ENCODE data around the gene FGFR3.

FGFR3 gene

GRCh38 chr4:1802720-1803522 is 9.8 kb downstream of the FGFR3 start:
- no peak for DNase-seq (ENCODE audit: low spot score)

DNA sequence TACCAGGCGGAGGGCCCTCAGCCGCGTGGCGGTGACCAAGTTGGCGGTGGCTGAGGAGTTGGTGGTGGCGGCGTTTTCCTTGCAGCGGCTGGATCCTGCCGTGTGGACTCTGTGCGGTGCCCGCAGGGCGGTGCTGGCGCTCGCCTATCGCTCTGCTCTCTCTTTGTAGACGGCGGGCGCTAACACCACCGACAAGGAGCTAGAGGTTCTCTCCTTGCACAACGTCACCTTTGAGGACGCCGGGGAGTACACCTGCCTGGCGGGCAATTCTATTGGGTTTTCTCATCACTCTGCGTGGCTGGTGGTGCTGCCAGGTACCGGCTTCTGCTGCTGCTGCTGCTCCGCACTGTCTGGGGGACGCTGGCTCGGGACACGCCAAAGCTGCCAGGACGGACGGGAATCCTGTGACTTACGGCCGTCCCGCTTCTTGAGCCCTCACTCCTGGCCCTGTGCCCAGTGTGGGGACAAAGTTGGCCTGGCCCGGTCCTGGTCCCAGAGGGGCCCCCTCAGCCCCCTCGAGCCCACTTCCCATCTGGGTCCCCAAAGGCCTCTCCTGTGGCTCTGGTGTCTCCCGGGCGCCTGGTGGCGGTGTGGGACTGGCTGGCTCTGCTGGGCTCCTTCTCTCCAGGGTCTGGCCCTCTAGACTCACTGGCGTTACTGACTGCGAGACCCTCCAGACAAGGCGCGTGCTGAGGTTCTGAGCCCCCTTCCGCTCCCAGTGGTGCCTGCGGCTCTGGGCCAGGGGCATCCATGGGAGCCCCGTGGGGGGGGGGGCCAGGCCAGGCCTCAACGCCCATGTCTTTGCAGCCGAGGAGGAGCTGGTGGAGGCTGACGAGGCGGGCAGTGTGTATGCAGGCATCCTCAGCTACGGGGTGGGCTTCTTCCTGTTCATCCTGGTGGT is 10.7 kb downstream of the FGFR3 start:
- no peak for DNase-seq (ENCODE audit: low spot score)

DNA sequence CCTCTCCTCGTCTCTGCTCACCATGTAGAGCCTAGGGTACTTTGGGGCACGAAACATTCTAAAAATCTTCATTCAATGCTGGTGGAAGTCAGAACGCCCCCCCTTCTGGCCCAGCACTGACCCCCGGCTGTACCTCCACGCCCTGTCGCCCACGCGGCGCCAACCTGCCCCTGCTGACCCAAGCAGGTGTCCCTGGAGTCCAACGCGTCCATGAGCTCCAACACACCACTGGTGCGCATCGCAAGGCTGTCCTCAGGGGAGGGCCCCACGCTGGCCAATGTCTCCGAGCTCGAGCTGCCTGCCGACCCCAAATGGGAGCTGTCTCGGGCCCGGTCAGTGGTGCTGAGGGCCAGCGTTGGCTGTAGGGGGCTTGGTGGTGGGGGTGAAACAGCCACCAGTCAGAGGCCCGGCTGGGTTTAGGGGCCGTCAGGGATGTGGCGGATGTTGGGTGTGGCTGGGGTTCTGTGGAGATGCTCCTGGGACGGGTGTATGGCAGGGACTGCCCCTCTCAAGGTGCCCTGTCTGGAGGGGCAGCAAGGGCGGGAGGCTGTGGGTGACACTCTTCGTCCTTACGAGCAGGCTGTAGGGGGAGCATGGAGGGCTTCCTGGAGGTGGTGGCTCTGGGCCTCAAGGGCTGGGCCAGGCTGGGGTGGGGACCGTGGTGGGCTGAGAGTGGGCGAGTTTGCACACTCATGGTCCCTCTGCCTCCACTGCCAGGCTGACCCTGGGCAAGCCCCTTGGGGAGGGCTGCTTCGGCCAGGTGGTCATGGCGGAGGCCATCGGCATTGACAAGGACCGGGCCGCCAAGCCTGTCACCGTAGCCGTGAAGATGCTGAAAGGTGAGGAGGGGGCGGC is 11.8 kb downstream of the FGFR3 start:
- DNase-seq (ENCODE audit: low spot score), result no peak

- DNase-seq (ENCODE audit: low spot score), result no peak
Measured at GRCh38 chr4:1805493-1806222, 12.6 kb downstream of the FGFR3 start.

DNA sequence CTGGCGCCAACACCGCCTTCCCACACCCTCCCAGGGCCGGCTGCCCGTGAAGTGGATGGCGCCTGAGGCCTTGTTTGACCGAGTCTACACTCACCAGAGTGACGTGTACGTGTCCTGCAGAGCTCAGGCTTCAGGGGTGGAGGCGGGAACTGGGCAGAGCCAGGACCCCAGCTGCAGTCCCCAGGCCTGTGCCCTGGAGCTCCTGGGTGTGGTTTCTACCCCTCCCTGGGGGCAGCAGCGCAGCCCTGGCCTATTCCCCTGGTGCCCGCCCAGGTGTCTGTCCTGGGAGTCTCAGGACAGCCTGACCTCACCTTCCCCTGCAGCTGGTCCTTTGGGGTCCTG is 13.1 kb downstream of the FGFR3 start:
- DNase-seq (ENCODE audit: low spot score), result no peak

GRCh38 chr4:1806596-1807331 is 13.7 kb downstream of the FGFR3 start:
- DNase-seq (ENCODE audit: low spot score), result no peak

DNA sequence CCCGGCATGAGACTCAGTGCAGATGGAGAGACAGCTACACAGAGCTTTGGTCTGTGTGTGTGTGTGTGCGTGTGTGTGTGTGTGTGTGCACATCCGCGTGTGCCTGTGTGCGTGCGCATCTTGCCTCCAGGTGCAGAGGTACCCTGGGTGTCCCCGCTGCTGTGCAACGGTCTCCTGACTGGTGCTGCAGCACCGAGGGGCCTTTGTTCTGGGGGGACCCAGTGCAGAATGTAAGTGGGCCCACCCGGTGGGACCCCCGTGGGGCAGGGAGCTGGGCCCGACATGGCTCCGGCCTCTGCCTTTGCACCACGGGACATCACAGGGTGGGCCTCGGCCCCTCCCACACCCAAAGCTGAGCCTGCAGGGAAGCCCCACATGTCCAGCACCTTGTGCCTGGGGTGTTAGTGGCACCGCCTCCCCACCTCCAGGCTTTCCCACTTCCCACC is 14.3 kb downstream of the FGFR3 start:
- no peak for DNase-seq (ENCODE audit: low spot score)

DNA sequence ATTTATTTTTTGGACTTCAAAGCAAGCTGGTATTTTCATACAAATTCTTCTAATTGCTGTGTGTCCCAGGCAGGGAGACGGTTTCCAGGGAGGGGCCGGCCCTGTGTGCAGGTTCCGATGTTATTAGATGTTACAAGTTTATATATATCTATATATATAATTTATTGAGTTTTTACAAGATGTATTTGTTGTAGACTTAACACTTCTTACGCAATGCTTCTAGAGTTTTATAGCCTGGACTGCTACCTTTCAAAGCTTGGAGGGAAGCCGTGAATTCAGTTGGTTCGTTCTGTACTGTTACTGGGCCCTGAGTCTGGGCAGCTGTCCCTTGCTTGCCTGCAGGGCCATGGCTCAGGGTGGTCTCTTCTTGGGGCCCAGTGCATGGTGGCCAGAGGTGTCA is 15.3 kb downstream of the FGFR3 start:
- no peak for DNase-seq (ENCODE audit: low spot score)

DNA sequence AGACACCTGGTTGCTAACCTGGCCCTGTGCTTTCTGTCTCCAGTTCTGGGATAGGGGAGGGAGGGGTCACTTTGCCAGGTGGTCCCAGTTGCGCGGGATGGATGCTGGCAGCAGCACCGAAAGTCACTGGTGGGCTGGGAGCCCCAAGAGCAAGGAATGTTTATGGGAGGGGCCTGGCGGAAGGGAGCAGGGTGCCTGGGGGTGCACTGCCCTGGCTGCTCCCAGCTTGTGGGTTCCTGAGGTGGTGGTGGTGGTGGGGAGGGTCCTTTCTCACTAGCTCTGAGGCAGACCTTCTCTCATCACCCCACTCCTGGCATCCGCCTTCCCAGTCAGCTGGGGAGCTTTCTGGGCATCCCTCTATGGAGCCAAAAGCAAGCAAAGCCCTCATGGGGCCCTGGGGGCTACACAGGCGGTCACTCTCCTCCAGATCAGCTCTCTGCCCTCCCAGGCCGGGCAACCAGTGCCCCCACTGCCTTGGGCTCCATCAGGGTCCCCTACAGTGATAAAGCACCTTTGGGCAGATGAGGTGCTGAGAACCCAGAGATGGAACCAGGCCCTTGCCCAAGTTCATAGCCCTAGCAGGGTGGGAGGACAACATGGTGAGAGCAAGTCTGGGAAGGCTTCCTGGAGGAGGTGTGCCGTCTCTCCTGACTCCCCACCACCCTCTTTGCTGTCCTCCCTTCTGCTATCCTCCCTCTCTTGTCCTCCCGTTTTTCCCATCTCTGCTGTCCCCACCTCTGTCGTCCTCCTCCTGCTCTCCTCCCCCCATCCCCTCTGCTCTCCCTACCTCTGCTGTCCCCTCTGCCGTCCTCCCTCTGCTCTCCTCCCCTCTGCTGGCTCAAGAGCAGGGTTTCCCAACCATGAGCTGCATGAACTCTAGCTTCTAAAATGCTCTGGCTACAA is 16.0 kb downstream of the FGFR3 start:
- no peak for DNase-seq (ENCODE audit: low spot score)

GRCh38 chr4:1809754-1810502 is 16.8 kb downstream of the FGFR3 start:
- DNase-seq (ENCODE audit: low spot score), result peak; percentile 88

DNA sequence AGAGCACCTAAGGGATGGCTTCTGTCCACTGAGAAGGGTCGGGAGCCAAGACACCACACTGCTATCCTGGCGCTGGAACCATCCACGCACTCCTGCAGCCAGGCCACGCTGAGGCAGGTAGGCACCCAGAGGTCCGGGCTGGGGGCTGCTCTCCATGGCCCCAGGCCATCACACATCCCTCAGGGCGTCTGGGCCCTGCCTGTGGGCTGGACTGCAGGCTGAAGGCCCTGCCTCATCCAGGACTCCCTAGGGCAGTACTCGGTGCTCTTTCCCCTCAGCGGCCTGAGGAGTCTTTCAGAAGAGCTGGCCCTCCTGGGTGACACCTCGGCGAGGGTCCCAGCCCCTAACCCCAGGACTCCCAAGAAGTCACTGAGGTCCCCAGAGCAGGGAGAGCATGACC is 17.7 kb downstream of the FGFR3 start:
- DNase-seq (ENCODE audit: low spot score), result no peak

DNA sequence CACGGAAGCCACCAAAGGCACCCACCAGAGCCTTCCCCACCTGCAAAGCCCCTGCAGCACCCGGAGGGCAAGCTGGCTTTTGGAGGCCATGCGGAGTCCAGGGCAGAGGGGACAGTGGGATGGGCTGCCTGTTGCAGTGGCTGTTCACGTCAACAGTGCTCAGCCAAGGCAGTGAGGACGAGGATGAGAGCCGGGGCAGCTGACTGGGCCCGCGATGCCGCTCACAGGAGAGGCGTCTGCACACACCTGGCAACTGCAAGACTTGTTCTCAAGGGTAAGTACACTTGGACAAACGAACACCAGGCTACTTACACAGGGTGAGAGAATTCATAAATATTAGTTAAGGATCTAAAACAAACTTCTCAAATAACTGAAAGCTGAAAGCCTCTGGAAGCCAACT is 19.6 kb downstream of the FGFR3 start:
- DNase-seq (ENCODE audit: low spot score), result no peak

DNA sequence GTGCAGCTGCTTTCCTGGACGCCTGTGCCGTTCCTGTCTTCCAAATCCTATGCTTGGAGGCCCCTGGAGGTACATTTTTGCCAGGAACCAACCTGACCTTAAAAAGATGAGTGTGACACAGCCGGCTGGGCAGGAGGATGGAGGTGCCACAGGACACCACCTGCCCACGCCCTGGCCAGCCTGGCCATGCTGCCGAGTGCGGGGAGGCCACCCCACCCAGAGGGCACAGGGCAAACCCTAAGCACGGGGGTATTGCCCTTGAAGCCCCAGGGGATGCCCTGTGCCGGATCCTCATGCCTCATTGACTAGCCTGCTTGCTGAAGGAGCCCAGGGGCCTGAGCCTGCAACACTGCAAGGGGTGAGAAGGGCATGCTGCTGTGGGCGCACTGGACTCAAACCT is 20.1 kb downstream of the FGFR3 start:
- no peak for DNase-seq (ENCODE audit: low spot score)

DNA sequence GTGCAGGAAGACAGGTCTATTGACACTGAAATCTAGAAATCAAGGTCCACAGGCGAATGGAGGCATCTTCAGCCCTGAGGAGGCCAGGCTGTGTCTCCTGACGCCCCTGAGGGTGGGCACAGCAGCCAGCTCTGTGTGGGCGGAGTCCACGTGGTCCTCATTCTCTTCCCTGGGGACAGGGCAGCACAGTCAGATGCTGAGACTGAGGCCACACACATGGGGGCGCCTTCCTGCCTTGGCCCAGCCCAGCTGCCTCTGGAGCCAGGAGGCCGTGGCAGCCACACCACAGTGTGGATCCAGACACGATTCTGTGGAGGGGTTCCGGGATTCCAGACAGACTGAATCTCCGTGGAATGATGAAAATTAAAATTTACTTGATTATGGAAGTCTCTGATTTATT is 20.8 kb downstream of the FGFR3 start:
- DNase-seq (ENCODE audit: low spot score), result no peak

- no peak for DNase-seq (ENCODE audit: low spot score)
Measured at GRCh38 chr4:1814453-1814852, 21.4 kb downstream of the FGFR3 start.

DNA sequence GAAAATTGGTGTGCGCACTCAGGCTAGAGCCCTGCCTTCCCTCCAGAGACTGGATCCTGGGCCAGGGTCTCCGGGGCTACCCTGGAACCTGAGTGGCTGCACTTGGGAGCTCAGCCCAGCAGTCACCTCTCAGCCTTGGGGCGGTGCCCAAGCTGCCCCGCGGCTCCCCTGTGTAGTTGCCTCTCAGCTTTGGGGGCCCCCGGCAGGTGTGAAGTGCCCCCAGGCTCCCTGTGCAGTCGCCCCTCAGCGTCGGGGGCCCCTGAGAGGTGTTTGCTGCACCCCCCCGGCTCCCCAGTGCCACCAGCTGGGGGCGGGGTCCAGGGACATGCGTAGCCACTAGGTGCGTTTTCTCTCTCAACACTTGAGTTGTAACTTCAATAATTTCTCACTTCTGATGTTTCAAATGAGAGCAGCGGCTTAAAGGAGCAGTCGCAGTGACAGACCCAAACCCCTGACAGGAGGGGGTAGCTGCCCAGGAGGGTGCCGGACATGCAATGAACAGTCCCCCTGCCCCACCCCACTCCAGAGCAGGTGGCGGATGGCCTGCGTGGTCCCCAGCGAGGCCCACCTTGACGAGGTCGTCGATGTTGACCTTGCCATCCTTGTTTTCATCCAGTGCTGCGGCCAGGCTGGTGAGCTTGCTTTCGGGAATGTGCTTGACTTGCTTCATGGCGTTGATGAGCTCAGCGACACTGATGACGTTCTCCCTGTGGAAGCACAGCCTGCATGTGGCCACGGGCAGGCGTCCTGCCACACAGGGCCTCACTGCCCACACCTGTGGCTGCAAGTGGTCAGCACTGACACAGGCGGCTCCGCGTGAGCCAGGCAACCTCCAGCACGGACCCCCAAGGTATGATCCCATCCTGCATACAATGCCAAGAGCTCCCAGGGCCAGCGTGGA is 22.3 kb downstream of the FGFR3 start:
- no peak for DNase-seq (ENCODE audit: low spot score)

DNA sequence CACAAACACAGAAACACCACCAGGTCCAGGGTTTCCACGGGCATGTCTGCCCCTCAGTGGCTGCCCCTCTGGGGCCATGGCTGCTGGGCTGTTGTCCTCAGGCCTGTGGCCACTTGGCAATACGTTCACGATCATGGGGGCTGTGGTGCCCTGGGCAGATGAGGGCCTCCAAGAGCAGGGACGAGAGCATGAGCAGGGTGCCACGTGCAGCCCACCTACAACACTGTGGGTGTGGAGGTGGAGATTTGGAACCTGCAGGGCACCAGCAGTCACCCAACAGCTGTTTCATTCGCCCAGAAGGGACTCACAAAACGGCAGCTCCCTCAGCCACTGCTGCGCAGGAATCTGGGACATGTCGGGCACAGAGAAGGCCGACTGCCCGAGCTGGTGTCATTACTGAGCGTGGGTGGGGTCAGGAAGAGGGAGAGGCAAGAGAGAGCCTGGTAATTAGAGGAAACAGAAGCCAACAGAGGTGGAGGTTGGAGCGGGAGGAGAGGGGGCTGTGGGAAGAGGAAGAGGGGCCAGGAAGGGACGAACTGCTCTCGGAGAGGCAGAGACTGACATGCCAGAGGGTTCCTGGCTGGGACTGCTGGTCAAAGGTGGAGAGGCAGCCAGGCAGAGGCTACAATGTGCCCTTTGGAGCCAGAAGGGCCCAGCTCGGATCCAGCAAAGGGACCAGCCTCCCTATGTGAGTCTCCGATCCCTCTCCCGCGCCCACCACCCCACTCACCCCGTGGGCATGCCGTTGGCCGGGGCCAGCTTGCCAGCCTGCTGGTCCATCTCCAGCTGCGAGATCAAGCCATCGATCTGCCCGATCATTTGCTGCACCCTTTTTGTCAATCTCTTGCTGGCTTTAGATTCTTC is 23.1 kb downstream of the FGFR3 start:
- DNase-seq (ENCODE audit: low spot score), result no peak

All from hepatic stellate cell (primary cell).